Epithelial cell of proximal tubule (primary cell): ENCODE results near the gene TMEM107. TPM values are rescaled to one million over a fixed set of nuclear protein-coding genes. Genes with fewer than 3 reads are reported as not detected.
A peak's percentile ranks its signal among the peaks of the same experiment; 100 is the strongest.

ENCODE experiments used
- DNase-seq: peaks from one replicate; pipeline ENCODE4 v3.0.0-alpha.2; 2011; ENCODE audit warnings: low read depth
- H3K4me3 ChIP-seq: 2 replicates; pipeline ENCODE4 v1.5.1; 2011; ENCODE audit warnings: low read depth, mild to moderate bottlenecking, low read length
- total RNA-seq: library from RNA; depleted of rRNA; stranded (reverse); fragments of >200 nt; gene quantifications from 2 replicates; pipeline ENCODE4 v1.2.3, GENCODE V29; 2015
- TF ChIP-seq, protein P1 (sequence below): conservative IDR thresholded peaks from 2 replicates; pipeline ENCODE4 v1.5.1; 2012; ENCODE audit warnings: low read depth, mild to moderate bottlenecking, low read length

Gene TMEM107
- total RNA-seq, 1 donor from 2014 or later: 24.3 TPM

DNA sequence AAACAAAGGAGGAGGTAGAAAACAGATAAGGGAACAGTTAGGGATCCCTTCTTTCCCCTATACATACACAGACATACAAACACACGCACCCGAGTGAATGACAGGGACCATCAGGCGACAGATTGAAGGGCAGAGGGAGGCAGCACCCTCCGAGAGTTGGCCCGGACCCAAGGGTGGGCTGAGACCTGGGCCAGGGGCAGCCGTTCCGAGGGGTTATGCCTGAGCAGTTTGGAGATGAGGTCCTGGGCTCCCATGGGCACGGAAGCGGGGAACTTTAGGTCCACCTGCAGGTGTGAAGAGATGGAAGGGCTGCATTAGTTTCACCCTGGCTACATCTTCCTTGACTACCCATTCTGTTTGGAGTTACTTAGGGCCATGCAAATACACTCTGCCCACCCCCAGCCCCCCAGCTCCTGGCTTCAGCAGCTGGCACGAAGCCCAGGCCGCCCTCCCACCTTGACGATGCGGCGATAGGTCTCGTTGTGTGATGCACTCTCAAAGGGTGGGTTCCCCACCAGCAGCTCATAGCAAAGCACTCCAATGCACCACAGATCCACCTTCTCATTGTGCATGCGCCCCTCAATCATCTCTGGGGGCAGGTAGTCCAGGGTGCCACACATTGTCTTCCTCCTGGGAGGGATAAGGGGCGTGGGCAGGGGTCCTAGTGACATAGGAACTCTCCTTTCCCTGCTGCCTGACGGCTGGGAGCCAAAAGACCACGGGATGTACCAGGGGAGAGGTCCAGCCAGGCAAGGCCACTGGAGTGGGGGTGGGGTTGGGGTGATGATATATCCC is 28.8 kb upstream of the TMEM107 start:
- TF ChIP-seq, protein P1, sequence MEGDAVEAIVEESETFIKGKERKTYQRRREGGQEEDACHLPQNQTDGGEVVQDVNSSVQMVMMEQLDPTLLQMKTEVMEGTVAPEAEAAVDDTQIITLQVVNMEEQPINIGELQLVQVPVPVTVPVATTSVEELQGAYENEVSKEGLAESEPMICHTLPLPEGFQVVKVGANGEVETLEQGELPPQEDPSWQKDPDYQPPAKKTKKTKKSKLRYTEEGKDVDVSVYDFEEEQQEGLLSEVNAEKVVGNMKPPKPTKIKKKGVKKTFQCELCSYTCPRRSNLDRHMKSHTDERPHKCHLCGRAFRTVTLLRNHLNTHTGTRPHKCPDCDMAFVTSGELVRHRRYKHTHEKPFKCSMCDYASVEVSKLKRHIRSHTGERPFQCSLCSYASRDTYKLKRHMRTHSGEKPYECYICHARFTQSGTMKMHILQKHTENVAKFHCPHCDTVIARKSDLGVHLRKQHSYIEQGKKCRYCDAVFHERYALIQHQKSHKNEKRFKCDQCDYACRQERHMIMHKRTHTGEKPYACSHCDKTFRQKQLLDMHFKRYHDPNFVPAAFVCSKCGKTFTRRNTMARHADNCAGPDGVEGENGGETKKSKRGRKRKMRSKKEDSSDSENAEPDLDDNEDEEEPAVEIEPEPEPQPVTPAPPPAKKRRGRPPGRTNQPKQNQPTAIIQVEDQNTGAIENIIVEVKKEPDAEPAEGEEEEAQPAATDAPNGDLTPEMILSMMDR: no peak
- DNase-seq: no peak
- H3K4me3 ChIP-seq: no peak overlapping the region

DNA sequence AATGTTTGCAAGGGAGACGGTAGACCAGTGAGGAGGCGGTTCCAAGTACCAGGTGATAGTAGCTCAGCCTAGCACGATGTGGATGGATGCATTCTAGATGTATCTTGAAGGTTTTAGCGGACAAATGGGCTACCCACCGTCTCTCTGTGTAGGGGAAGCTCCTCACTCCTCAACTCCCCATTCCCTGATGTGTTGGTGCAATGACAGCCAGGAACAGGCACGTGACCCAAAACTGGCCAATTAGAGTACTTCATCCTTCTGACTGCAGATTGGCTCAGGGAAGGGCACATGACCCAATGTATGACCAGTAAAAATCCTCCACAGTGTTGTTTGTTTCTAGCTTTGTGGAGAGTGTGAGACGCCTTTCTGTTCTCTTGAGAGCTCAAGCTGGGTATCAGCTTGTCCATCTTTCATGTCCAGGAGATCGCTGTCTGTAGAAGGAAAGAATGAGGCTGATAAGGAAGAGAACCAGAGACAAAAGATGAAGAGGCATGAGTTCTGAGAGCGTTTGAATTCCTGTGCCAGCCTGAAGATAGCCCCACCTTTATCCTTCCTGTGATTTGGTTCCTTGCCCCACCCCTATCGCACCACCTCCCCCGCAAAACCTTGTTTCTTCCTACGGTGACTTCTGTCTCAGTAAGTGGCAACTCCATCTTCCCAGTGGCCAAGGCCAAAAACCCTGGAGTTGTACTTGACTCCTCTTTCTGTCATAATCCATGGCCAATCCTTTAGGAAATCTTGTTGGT is 16.1 kb upstream of the TMEM107 start:
- peak overlapping the region; percentile 47 for H3K4me3 ChIP-seq
- TF ChIP-seq, protein P1: no peak
- no peak for DNase-seq

DNA sequence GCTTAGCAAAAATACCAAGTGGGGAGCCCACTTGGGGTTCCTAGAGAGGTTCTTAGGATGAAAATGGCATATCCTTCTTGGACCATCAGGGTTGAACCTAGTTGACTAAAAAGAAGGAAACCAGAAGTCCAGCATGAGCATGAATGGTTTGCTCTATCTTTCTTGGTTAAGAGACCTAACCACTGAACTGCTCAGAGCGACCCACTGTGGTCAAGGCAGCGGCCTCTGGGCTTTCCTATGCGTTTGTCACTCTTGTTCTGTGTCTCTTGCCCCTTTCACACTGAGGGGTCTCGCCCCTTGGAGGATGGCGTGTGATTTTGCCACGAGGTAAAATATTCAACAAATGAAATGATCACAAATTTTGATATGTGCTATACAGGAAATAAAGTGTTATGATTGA is 14.3 kb upstream of the TMEM107 start:
- DNase-seq: no peak
- TF ChIP-seq, protein P1: no peak
- peak overlapping the region; percentile 89 for H3K4me3 ChIP-seq

DNA sequence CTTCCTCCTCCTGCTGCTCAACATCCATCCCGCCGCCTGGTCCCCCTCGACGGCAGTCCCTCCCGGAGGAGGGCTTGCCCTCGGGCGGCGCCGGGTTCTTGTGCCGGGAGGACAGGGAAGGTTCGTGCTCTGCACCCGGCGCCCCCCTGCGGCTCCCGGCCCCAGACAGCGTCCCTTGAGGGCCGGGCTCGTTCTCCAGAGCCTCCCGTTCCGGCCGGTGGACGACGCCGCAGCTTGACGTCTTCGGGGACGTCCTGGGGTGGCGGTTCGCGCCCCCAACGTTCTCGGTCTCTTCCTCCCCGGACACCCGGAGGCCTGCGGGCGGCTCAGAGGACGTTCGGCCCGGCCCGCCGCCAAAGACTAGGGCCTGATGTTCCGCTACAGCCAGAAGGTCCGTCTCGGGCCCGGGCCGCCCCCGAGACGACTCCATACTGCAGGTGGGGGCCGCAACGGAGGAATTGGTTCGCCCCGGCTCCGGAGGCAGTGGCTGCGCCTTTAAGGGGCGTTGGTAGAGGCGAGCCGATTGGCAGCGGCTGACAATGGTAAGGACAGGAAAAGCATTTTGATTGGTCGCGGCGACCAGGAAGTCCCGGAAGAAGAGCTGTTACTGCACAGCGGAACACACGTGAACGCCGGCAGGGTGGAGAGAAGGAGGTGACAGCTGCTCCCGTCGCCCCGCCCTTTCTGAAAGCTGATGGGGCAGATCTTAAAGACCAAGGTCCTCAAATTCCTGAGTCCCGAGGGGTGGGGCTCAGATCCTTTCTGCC is 13.7 kb upstream of the TMEM107 start, which contains the start of gene BORCS6:
BORCS6 (minus strand) TSS at position 470 of the 767 bp plus-strand sequence; CDS start at position 430, 40 bp downstream.
- DNase-seq: no peak
- H3K4me3 ChIP-seq: peak within 1 kb of the TSS; percentile 89
- TF ChIP-seq, protein P1: no peak

DNA sequence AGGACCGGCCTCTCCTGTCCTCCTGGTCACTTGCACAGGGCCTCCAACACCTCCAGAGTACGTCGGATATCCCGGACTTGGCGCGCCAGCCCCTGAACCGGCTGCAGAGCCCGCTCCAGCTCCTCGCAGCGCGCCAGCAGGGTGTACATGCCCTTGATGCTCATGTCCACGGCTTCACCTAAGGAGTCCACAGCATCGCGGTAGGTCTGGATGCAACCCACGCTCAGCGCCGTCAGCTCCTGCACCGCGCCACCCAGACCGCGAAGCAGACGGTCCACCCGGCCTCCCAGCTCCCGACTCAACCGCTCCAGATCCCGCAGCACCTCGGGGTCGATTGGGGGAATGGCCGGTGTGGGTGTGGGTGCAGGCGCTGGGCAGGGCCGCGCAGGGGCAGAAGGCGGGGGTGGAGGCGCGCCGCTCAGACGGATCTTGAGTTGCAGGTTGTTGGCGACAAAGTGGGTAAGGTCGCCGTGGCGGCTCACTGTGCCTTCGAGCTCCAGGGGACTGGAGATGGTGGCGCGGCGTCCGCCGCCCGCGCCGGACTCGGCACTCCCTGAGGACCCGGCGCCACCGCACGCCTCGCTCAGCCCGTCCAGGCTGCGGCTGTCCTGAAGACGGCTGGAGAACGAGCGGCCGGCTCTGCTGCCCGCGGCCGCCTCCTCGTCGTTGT is 13.0 kb upstream of the TMEM107 start:
- DNase-seq: no peak
- H3K4me3 ChIP-seq: peak overlapping the region; percentile 89
- TF ChIP-seq, protein P1: no peak

DNA sequence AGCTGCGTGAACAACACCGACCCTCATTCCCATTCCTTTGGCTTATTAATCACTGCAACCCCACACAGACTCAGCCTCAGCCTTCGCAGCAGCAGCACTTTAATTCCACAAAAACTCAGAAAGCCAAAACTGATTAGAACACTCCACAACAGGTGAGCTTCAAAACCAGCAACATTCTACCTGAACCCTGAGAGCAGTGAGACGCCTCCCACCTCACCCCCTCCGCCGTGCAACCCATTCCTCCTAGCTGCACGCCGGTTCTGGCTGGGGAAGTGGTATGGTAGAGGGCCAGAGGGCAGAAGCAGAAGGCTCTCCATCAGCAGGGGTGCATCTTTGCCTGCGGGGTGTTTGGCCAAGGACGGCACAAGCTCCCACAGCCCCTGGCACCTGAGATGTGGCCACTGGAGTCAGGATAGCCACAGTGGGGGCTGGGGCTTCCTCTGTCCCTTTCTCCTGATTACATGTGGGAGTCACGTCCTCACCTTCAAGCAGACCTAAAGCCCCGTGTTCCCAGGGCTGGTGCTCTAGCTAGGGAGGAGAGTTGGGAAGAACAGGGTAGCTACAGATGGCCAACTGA is 12.2 kb upstream of the TMEM107 start:
- peak overlapping the region; percentile 89 for H3K4me3 ChIP-seq
- no peak for DNase-seq
- TF ChIP-seq, protein P1: no peak
